Fibroblast of skin of left biceps (primary cell): ENCODE measurements around the gene FILIP1L.

Experiments used
- DNase-seq, 2 experiments: peaks; one replicate each; pipeline ENCODE4 v3.0.0-alpha.2; 2013; ENCODE audit warnings: low read depth in 2 of 2

FILIP1L gene

GRCh38 chr3:99925584-99926230 is 188.6 kb downstream of the FILIP1L start:
- no peak for DNase-seq

DNA sequence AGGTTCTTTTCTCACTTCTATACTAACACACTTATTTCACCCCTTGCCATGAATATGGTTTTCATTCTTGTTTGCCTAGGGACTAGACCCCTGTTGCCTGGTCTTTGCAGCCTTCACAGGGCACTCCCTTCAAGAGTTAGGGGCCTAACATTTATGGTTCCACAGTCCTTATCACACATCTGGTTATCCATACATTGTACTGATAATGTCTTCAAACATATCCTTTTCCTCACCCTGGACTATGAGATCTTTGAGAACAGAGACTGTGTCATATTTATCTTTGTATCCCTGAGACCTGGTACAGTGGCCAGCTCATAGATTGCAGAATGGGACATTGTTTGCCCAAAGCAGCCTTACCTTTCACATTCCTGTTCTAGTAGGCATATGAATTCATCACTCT is 190.4 kb downstream of the FILIP1L start:
- no peak for DNase-seq

GRCh38 chr3:99921986-99922385 is 192.3 kb downstream of the FILIP1L start:
- no peak for DNase-seq

DNA sequence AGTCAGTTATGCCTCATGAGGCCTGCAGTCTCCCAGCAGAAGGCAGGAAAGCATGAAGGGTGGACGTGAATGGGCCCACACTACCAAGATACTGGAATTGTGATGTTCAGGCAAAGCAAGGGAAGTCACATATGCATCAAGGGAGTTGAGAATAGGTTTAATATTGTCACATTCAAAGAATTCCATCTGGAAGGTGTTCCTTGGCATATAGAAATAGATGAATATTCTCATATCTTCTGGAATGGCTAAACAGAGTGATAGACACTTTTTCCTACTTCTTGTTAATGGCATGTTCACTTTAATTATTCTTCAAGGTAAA is 193.0 kb downstream of the FILIP1L start:
- DNase-seq = no peak

DNA sequence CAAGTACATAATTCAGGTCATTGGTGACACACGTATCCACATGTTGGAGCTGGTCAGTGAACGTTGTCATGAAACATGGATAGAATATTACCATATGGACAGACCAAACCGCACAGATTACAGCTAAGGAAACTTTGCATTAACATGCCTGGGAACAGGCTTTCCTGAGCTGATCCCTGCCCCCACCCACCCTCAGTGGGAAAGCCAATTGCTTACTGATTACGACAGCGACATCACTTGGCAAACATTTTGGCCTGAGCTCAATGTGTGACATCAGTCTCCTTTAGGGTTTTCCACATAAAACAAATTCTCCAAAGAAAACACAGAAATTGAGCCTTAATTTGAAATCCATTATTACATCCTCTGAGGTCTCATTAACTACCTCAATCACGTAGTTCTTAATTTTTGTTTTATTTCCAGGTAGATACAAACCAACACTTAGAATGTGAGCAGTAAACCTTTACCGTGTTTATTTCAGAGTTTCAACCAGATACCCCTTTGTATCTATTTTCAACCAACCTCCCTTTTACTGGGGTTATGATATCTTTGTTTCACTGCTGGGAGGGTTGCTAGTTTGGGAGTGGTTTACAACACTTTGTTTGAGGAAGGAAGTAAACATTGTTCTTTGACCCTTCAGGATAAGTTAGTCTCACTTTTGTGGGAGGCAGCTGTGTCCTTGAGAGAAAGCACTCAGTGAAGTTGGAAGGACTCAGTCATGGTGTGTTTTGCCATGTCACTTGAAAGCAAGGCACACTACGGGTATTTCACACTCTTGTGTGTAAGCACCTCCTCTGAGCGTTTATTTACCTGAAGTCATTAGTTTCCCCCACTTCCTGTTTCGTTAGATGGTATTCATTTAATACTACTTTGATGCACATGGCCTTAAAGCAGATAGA is 193.6 kb downstream of the FILIP1L start:
- DNase-seq = no peak

DNA sequence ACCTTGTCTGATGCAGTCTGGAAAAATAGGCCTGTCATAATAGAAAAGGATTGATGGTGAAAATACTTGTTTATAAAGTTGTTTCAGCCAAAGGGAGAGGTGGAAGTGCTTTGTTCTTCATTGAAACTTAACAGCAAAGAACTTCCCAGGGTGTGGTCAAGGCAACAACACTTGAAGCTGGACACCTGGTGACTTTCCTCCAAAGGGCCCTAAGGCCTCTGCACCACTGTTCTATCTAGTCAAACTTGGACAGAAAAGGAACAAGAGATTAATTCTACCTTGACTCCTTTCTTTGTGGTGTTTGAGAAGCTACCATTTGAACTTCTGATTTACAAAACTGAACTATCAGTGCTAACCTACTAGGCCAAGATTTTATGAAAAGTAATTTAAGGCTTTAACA is 194.6 kb downstream of the FILIP1L start:
- DNase-seq = no peak

- no peak for DNase-seq
Measured at GRCh38 chr3:99918715-99919114, 195.6 kb downstream of the FILIP1L start.

DNA sequence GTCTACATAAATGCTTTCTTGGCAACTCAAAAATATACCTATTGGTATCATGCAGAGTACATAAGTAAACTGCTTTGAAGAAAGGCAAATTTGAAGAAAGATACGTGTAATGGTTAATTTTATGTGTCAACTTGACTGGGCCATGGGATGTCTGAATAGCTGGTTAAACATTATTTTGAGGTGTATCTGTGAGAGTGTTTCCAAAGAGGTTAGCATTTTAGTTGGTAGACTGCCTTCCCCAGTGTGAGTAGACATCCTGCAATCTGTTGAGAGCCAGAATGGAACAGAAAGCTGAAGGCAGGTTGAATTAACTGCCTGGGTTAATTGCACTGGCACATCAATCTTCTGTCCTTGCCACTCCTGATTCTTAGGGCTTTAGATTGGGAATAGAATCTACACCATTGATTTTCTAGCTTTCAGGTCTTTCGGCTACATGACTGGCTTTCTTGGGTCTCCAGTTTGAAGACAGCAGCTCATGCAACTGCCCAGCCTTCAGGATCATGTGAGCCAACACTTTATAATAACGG is 198.3 kb downstream of the FILIP1L start:
- no peak for DNase-seq

DNA sequence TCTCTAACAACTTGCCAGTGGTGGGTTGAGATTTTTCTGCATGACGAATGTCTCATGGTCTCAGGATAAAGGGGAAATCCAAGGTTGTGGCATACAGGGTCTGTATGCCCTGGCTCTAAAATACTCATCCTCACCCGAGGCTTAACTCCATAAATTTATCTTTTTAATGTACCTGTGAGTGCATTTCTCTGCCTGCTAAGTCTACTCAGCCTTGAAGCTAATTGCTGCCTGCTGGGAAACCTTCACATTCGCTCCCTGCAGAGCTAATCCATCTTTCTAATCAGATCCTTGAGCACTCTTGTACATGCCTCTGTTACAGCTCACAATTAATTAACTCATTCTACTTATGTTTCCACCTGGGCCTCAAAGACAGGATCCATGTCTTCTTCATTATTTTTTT is 202.9 kb downstream of the FILIP1L start:
- no peak for DNase-seq

- no peak for DNase-seq
Measured at GRCh38 chr3:99910752-99911290, 203.5 kb downstream of the FILIP1L start.

- DNase-seq = no peak
Measured at GRCh38 chr3:99909714-99910495, 204.4 kb downstream of the FILIP1L start.

DNA sequence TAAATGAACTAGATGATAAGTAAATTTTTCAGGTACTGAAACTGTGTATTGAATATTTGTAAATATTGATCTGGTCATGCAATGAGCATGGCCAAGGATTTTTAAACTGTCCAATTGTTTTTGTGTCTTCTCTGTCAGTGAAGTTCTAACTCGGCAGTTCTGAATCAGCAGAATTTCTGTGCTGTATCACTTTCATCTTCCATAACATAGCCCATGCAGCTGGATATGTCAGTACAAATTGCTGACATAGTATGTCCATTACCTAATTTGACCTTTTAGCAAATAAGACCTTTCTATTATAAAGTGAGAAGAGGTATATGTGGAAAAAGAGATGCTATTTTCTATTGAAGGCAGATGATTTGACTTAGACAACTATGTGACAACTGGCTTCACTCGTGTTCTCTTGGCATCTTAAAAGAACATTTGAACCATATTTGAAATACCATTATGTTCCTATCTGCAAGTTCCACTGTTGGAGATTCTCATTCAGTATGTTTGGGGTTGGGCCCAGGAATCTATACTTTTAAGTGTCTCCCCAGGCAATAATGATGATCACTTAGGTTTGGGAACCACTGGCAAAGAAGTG is 206.2 kb downstream of the FILIP1L start:
- DNase-seq = no peak

DNA sequence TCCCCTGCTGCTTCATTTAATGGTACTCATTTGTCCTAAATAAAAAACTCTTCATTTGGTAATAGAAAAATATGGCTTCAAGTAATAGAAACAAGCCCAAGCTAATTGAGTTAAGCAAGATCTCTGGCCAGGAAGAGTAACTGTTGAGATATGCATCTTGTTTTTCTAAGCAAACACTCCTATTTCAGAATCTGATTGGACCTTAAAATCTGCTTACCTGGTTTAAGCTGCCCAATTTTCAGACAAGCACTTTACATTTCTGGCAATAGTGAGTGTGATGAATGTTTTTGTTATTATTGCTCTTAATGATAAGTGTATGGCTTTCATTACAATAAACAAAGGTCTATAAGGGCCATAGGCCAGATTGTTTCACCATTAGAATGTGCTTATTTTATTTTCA is 210.4 kb downstream of the FILIP1L start:
- DNase-seq = no peak

GRCh38 chr3:99902091-99902490 is 212.2 kb downstream of the FILIP1L start:
- DNase-seq = no peak

DNA sequence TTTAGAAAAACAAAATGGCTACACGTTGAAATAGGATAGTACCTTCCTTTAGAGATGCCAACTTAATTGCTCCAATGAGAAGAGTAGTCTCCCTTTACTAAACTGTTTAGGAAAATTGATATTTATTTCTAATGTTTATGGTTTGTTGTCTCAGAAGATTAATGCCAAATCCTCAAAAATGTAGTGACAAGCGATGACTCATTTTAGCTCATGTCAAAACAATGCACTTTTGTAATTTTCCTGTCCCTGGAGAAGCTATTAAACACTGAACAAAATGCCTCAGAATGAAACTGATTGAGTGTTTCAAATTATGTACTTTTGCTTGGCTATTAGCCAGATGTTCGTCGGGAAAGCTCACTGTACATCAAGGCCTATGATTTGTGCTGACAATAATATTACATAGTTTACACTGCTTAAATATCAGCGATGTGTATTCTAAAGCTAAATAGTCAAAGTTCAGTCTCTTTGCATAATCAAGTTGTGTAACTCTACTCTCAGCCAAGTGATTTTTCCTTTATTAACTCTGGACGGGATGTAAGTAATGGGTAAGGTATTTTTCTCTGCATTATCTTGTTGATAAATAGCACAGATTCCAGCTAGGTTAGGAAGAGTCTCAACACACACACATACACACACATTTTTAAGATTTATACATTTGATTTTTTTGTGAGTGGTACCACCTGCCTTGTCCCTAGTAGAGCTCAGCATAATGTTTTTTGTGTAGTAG is 212.9 kb downstream of the FILIP1L start:
- peak; percentile 95 to 96 for DNase-seq

GRCh38 chr3:99900248-99900647 is 214.1 kb downstream of the FILIP1L start:
- no peak for DNase-seq

DNA sequence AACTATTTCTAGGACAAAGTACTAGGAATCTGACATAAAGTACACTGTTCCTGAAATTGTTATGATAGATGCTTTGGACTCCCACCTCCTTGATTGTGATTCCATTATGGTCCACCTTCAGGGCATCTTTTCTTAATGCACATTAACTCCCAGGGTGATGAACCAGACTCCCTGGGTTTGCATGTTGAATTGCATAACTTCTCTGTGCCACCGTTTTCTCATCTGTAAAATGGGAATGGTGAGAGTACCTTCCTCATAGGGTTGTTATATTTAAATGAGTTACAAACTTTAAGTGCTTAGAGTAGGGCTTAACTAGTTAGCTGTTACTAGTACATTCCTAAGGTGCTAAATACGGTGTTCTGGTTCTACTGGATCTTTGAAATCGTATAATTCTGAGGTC is 214.7 kb downstream of the FILIP1L start:
- no peak for DNase-seq

GRCh38 chr3:99896482-99896881 is 217.8 kb downstream of the FILIP1L start:
- no peak for DNase-seq

DNA sequence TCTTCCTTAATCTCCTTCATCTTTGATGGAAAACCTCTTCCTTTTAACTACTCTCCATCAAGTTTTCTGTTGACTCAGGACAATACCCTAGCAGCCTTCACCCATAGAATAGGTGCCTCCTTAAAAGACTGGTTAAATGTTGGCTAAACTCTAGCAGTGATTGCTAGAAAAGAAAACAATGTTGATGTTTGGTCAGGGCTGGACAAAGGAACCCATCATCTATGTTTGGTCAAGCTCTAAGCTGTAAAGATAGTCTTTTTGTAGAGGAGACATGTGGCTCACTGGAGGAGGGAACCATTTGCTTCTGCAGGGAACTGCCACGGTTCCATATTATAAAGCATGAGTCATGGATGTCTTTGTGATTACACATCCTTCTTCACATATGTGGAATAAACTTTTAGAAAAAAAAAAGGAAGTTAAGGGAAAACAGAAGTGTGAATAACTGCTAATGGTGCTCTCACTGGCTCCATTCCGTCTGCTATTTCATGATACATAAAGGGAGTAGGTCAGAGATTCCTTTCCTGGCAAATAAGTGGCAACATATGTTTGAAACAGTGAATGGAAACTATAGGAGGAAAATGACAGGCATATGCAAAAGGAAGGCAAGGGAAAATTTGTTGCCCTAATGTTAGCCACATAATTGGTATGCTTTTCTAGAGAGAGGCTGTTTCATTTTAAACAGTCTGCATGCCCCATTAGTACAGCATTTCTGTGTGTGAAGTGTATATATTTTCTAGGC is 218.4 kb downstream of the FILIP1L start:
- DNase-seq = peak; percentile 98

DNA sequence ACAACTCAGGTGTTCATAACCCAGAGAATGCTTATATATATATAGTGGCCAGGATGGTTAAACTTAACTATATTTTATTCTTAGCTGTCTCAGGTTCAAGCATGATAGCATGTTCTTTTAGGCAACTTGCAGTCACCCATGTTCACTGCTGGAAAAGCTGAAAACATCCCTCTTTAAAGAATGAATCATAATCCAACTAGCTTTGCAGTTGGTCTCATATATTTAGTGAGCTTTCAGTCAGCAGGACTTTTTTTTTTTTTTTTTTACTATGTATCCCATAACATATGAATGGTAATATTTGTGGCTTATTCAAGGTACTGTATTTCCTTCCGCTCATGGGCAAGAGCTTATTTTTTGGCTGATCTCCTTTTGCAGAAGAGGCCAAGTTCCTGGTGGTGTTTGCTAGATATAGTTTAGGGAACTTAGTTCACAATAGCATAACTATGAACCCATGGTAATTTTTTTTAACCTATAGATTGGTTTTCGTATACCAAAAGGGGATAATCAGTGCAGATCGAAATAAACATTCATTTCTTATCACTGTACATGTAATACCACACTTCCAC is 219.1 kb downstream of the FILIP1L start:
- DNase-seq = peak in 1 of 2 experiments; percentile 40
